CD4-positive, alpha-beta T cell treated with Interleukin-1 beta for 1 hour (primary cell): ENCODE measurements around the gene OTUD5.

Experiments
- DNase-seq, 2 donors: peaks; one replicate each; pipeline ENCODE4 v3.0.0-alpha.2; 2020 to 2022

OTUD5 gene

GRCh38 chrX:48972220-48973164, 15.1 kb upstream of the OTUD5 start:
- peak; percentile 40 to 44 for DNase-seq

- DNase-seq = no peak
Measured at GRCh38 chrX:48971249-48972219, 14.1 kb upstream of the OTUD5 start, which contains the start of gene KCND1. Gene KCND1, minus strand, starts transcription at chrX:48971844. Its CDS starts 1,573 bp downstream, at chrX:48970271.

GRCh38 chrX:48969471-48969870, 12.1 kb upstream of the OTUD5 start:
- DNase-seq = no peak

- DNase-seq = no peak
Measured at GRCh38 chrX:48968377-48968776, 11.0 kb upstream of the OTUD5 start.

- no peak for DNase-seq
Measured at GRCh38 chrX:48966796-48967579, 9.6 kb upstream of the OTUD5 start.

DNA sequence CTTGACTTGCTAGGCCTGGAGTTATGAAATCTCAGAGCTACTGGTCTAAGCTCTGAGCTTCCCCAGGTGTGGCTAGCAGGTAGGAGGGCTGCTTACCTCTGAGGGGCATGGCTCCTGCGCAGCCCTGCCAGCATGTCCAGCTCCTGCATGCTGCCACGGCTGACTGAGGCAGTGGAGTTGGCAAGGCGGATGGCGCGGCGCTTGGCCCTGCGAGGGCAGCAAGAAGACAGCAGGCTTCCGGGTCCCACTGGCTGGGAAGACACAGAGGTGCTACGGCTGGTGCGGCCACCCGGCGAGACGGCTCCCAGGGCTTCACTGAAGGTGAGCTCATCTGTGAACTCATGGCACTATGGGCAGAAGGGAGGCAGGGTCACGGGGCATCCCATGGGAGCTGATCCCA, 8.6 kb upstream of the OTUD5 start:
- no peak for DNase-seq

DNA sequence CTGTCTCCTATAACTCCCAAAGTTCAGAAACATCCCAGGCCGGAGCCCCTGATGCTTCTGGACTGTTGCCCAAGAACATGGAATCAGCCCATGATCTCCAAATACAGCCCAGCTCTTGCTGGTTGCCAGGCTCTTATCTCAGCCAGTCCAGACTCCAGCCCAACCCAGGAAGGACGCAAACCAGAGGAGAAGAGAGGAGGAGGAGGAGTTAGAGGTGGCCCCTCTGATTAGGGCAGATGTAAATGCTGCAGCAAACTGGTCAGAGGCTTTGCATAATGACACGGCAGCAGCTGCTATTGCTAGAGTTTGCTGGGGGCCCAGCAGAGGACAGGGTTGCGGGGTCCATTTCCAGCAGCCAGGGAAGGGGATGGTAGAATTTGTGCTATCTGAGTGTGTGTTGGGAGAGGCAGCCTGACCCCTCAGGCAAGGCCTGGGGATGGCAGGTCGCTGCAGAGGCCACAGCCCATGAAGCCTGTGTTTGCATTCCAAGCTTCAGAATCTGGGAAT, 4.2 kb upstream of the OTUD5 start:
- DNase-seq = no peak

DNA sequence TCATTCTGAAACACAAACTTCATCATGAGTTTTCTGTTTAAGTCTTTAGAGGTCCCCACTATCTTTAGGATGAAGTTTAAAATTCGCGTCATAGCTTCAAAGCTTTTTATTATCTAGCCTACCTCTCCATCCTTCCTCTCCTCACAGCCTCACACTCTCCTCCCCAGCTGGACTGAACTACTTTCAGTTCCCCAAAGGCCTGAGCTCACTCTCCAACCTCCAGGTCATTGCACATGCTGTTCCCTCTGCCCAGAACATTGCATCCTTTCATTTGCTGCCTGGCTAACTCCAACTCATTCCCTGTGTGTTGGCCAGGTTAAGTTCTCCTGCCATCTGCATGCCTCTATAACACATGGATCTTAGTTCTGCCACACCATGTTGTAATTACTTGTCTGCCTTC, 2.9 kb upstream of the OTUD5 start:
- DNase-seq = no peak

DNA sequence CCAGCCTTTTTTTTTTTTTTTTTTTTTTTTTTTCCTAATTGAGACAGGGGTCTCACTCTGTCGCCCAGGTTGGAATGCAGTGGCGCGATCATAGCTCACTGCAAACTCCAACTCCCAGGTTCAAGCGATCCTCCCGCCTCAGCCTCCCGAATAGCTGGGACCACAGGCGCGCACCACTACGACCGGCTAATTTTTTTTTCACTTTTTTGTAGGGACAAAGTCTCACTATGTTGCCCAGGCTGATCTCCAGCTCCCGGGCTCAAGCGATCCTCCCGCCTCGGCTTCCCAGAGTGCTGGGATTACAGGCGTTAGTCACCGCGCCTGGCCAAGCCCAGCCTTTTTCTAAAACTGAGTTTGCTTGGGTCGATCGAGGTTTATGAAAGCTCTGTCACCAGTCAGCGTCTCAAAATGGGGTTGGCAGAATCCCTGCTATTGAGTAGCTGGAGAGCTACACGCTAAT, 1.3 kb upstream of the OTUD5 start:
- DNase-seq = peak in 1 of 2 donors; percentile 31

DNA sequence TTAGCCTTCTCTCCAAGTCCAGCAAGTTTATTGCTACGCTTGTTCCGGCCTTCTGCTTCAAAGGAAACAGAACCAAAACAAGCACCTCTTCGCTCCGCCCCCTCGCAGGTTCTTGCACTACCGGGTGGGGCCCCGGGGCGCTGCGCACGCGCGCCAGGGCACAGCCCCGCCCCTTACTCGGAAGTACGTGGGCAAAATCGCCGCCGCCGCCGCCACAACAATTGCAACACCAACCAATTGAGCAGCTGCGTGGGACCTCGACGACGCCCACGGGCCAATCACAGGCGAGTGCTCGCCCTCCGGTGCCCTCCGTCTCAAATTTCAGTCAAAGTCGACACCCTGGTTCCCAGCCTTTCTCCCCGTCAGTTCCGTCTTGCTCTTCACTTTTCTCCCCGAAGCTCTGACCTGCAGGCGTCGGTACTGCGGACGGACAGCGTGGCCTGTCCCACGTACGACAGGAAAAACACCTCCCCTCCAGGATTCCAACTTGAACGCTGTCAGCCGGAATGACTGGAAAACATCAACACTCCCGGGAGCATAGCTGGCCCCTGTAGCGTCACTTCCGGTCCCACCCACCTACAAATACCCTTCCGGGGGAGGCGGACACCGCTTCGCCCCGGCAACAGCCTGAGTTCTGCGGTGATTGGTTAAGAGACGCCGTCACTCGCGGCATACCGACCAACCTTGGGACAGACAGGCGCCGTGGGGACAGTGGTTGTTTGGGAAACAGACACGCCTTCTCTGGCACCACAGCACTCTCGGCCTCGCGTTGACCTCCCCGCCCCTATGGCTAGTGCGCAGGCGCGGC, 624 bp upstream of the OTUD5 start:
- DNase-seq = peak; percentile 96 to 98

DNA sequence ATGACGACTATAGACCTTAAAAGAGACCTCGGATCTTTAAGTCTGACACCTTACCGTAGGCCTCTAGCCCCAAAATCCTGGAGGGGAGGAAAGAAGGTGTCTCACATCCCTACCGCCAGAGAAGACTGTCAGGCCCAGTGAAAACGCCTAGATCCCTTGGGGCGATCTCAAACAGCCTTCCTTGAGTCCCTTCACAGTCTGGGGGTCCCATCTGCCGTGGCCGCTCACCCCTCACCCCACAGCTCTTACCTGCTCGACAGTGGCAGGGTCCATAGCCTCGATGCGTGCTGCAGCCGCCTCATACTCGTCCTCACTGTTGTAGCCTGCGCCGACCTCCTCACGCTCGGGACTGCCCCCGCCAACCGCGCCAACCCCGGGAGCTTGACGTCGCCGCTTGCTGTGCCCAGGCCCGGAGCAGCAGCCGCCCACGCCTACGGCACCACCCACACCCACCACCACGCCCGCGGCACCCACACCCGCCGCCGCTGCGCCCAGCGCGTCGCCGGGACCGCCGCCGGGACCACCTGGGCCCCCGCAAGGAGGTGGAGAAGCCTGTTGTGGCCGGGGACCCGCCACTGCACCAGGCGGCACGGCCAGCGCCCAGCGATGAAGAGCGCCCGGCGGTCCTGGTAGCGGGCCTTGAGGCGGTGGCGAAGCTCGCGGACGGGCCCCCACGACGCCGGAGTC, 536 bp downstream of the OTUD5 start:
- peak; percentile 64 to 76 for DNase-seq

DNA sequence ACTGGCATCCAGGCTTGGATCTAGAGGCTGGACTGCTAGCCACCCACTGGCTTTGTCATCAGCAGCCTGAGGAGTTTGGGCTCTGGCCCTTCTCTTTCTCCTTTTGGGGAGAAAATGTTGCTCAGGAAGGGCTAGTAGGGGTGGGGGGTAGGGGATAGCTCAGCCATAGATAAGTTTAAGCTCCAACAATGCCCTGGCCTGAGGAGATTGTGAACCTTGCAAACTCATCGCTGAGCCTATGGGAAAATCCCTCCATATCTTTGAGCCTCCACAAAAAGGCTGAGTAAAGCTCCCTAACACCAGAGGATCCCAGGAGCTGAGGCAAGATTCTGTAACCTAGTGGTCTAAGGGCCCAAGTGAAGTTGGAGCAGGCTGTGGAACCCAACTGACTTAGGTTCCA, 8.8 kb downstream of the OTUD5 start:
- no peak for DNase-seq

DNA sequence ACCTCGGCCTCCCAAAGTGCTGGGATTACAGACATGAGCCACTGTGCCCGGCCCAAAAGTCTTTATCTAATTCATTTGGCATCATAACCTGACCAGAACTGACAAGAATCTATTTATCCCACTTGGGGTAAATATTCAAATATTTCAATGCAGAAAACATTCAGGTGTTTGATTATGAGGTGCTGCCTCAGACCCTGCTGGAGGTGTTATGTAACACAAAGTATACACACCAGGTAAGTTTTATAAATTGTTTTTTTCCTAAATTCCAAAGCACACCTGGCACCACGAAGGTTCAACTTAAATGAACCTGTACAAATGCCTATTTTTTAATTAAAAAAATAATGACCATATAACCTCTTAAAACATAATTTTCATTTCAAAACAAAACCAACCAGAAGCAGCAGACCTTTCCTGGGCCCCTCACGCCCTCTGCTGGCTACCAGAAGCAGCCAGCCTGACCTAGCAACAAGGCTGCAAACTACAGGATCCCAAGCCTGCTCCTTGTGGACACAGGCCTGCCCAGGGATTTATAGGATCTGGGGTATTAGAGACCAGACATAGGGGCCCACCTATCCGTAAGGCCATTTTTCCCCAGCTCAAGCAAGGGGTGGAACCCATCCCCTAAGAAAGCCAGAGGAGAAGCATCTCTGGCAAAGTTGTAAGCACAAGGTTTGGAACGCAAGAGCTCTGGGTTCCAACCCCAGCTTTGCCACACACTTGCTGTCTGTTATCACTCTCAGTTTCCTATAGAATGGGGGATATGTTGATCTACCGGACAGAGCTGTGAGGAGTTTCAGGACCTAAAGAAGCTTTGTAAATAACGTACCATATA, 11.7 kb downstream of the OTUD5 start:
- DNase-seq = peak; percentile 58 to 64

GRCh38 chrX:48942895-48943294, 14.5 kb downstream of the OTUD5 start:
- DNase-seq = no peak

GRCh38 chrX:48940404-48940955, 16.9 kb downstream of the OTUD5 start:
- DNase-seq = no peak

DNA sequence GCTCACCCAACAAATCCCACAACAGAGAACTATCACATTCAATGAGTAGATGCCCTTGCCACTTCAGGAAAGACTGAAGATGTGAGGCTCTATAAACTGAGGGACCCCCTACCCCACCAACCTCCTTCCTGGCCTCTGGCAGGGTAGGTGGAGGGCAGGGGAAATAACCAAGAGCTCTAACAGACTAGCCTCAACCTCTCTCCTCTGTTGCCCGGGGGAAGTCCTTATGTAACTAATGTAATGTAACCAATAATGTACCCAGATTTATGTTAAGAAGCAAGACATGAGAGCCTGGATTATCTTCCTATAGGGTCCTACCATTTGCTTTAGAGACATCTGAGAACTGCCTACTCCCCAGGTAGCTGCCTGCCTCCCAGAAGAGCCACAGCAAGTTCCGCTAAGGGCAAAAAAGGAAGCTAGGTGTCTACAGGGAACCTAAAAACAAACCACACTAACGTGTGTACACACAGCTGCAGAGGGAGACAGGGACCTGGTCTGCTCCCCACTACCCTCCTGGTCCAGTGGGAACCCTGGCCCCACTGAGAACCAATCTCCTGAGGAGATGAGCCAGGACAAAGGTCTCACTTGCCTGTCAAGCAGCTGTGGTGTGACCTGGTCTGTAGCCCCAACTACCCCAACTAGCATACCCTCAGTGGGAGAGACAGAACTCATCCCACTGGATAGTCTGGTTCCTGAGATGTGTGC, 17.7 kb downstream of the OTUD5 start:
- DNase-seq = peak; percentile 50 to 59

GRCh38 chrX:48938721-48939425, 18.5 kb downstream of the OTUD5 start:
- peak; percentile 84 to 89 for DNase-seq
